LNCAP (cell line): Measurements from ENCODE around the gene PHKG2.

Experiments used
- TF ChIP-seq, protein P1 (sequence below): fragments of 450-650 bp; IDR thresholded peaks from 2 replicates; pipeline ENCODE4 v1.5.1; 2017; ENCODE audit warnings: mild to moderate bottlenecking

The PHKG2 gene

DNA sequence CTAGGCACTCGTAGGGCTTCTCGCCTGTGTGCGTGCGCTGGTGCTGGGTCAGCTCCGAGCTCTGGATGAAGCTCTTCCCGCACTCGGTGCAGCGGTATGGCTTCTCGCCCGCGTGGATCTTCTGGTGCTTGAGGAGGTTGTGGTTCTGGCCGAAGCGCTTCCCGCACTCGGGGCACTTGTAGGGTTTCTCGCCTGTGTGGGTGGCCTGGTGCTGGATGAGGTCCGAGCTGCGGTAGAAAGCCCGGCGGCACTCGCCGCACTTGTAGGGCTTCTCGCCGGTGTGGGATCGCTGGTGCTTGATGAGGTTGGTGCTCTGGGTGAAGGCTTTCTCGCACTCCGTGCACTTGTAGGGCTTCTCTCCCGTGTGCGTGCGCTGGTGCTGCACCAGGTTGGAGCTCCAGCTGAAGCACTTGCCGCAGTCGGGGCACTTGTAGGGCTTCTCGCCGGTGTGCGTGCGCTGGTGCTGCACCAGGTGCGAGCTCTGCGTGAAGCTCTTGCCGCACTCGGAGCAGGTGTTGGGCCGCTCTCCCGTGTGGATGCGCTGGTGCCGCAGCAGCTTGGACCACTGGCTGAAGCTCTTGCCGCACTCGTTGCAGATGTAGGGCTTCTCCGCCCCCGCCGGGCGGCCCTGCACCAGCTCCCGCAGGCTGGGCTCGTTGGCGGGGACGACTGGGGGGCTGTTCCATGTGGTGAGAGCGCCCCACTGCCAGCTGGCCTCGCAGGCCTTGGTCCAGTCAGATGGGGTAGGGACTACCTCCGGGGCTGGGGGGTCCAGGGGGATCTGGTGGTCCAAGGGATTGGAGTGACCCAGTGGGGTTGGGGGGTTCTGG is 35.3 kb downstream of the PHKG2 start:
- TF ChIP-seq, protein P1, sequence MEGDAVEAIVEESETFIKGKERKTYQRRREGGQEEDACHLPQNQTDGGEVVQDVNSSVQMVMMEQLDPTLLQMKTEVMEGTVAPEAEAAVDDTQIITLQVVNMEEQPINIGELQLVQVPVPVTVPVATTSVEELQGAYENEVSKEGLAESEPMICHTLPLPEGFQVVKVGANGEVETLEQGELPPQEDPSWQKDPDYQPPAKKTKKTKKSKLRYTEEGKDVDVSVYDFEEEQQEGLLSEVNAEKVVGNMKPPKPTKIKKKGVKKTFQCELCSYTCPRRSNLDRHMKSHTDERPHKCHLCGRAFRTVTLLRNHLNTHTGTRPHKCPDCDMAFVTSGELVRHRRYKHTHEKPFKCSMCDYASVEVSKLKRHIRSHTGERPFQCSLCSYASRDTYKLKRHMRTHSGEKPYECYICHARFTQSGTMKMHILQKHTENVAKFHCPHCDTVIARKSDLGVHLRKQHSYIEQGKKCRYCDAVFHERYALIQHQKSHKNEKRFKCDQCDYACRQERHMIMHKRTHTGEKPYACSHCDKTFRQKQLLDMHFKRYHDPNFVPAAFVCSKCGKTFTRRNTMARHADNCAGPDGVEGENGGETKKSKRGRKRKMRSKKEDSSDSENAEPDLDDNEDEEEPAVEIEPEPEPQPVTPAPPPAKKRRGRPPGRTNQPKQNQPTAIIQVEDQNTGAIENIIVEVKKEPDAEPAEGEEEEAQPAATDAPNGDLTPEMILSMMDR, result no peak

DNA sequence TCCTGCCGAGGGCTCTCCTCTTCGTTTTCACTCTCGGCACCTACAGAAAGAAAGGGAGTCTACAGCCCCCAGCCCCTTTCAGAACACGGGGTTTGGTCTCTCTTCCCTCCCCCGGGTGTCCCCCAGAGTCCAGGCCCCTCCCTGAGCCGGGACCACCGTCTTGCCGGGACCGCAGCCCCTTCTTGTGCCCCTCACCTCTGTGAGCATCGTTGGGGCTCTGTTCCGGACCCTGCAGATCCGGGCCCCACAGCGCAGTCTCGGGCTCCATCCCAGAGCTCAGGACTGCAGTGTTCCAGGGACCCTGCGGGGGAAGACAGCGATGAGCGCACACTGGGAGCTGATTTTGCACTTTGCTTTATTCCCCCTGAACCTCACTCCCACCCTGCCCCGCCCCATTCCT is 36.0 kb downstream of the PHKG2 start:
- TF ChIP-seq, protein P1, result no peak

DNA sequence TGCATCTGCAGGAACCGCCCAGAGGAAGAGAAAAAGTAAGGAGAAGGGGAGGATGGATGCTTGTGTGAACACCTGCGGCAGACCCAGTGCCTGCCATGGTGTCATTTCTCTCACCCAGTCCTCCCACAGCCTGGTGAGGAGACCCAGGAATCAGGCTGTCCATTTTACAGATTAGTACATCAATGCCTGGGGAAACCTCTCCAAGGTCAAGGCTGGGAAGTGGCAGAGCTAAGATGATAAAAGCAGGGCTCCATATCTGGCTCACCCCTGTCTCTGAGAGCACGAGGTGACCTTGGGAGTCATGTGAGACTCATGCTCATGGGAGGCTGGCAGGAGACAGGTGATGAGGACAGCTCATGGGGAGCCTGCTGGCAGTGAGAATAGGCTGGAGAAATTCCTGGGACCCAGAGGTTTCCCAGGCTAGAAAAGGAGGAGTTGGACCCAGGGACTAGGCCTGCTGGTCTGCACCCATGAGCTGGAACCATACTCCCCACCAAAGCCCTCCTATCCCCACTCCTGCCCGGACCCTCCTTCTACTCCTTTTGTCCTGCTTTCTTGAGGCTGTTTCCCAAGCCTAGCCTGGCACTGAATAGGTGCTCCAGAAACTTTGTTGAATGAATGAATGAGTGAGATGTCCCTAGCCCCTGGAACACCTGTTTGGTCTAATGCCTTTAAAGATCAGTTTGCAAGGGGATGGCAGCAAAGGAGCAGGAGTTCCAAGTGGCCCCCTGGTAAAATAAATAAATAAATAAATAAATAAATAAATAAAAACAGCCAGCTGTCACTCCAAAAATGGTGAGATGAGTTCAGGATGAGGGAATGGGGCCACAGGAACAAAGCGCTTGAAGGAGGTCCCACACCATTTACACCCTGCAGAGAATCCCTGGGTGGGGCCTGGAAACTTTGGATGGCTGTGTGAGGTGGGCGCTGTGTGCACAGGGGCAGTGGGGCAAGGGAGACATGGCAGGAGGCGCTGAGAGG is 37.2 kb downstream of the PHKG2 start:
- TF ChIP-seq, protein P1, result no peak

DNA sequence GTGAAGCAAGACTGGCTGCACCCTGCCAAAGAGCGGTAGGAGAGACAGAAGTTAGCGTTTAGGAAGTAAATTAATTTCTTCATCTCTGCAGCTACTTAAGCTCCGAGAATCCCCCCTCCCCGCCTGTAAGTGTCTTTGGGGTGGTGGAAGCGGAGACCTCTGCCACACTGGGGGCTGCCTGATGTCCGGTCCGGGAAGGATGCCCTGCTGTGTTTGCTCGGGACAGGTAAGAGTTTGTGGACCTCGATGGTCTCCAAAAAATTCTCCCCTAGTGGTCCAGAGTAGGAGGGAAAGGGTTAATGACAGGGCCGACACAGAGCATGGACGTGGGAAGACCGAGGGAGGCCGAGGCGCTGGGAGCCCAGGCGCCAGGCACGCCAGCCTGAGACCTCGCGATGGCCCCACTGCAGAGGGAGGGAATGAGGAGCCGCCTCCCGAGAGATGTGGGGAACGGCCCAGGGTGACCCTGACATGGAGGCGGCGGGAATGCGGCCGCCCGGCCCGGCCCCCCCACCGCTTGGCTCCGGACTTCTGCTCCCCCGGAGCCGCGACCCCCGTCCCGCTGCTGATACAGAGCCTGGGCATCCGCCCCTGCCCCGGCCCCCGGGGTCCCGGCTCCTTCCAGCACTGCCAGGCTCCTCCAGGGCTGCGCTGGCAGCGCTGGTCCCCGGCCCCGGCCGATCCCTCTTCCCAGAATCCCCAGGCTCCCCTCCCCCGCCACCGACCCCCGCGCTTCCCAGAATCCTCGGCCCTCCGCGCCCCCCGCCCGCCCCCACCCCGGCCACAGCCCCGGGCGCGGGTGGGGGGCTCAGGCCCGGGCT is 38.1 kb downstream of the PHKG2 start:
- TF ChIP-seq, protein P1, result no peak

DNA sequence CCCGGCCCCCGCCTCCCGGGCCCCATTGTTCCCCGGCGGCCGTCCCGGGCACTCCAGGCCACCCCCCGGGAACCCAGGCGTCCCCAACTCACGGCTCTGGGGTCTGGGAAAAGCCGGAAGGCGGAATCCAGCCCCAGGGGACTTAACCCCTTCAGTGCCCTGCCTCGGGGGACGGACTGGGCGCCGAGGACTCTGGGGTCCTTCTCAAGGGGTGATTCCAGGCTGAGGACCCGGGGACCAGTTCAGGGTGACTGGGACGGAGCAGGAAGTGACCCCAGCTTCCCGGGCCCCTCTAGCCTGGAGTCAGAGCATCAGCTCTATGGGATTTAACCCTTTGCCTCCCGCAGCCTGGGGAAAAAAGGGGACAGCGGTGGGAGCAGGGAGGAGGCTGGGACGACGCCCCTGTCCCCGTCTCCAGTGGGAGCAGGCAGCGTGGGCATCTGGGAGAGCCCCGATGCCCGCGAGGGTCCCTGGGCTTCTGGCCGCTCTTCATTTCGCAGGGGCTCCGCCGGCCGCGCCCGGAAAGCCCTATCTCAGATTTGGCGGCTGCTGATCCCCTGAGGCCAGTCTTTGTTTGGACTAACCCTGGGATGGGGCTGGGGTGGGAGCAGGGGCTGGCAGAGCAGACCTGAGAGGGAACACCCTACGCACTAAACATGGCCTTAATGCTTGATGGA is 38.8 kb downstream of the PHKG2 start, which contains the start of gene ZNF629:
TSS of gene ZNF629 (minus strand) at position 270 of the 677 bp plus-strand sequence. CDS start 2,723 bp downstream, outside the sequence.
- TF ChIP-seq, protein P1, result no peak

DNA sequence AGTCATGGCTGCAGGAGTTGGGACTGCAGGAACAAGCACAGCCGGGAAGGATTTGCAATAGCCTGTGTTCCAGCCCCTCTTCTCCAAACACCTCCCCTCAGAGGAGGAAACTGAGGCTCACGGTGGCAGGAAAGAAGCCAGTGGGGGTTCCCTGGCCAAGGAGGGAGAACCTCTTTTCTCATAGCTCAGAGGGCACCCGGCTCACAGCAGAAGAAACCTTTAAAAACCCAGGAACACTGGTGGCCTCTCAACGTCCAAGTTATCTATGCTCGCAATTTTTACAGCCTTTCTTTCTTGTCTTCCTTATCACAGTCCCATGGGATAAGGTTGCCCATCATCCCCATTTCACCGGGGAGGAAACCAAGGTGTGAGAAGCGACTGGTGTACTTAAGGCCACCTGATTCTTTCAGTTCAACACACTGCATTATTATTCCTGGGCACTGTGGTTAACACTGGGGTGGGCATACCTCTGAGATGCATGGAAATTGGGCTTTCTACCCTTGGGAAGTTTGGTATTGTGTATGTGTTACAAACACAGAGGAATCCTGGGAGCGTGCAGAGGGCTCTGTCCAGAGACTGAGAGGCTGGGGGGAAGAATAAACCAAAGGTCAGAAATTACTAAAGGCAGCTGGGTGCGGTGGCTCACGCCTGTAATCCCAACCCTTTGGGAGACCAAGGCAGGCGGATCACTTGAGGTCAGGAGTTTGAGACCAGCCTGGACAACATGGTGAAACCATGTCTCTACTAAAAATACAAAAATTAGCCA is 39.6 kb downstream of the PHKG2 start:
- TF ChIP-seq, protein P1, result no peak
